Measurements from ENCODE around the gene KLLN. TPM values are rescaled to one million over a fixed set of nuclear protein-coding genes. Genes with fewer than 3 reads are reported as not detected.
"Not testable (repeated sequence)": the region's sequence is repeated elsewhere in the genome, so short reads cannot be mapped to it uniquely, and the experiment has no call there.

Gene KLLN
- total RNA-seq, 1 donor from 2014 or later = 0.98 TPM

- H3K4me3 Mint-ChIP-seq = no peak overlapping the region
- H3K4me1 Mint-ChIP-seq = peaks cover 5% of the 10 kb centered on the region
- H3K27ac Mint-ChIP-seq (ENCODE audit: unreplicated experiment) = no peak overlapping the region
- no peak for DNase-seq (ENCODE audit: low read depth, low spot score)
- H3K36me3 Mint-ChIP-seq (ENCODE audit: low read depth) = no peaks in the 10 kb centered on the region
- TF ChIP-seq, protein P1, sequence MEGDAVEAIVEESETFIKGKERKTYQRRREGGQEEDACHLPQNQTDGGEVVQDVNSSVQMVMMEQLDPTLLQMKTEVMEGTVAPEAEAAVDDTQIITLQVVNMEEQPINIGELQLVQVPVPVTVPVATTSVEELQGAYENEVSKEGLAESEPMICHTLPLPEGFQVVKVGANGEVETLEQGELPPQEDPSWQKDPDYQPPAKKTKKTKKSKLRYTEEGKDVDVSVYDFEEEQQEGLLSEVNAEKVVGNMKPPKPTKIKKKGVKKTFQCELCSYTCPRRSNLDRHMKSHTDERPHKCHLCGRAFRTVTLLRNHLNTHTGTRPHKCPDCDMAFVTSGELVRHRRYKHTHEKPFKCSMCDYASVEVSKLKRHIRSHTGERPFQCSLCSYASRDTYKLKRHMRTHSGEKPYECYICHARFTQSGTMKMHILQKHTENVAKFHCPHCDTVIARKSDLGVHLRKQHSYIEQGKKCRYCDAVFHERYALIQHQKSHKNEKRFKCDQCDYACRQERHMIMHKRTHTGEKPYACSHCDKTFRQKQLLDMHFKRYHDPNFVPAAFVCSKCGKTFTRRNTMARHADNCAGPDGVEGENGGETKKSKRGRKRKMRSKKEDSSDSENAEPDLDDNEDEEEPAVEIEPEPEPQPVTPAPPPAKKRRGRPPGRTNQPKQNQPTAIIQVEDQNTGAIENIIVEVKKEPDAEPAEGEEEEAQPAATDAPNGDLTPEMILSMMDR (conservative IDR thresholded peaks at IDR 0.05) = no peak
- peaks cover 5% of the 10 kb centered on the region for H3K9me3 Mint-ChIP-seq
- no peaks in the 10 kb centered on the region for H3K27me3 Mint-ChIP-seq (ENCODE audit: low read depth)
These were observed 22.1 kb downstream of the KLLN start for GRCh38 chr10:87841186-87841585.

DNA sequence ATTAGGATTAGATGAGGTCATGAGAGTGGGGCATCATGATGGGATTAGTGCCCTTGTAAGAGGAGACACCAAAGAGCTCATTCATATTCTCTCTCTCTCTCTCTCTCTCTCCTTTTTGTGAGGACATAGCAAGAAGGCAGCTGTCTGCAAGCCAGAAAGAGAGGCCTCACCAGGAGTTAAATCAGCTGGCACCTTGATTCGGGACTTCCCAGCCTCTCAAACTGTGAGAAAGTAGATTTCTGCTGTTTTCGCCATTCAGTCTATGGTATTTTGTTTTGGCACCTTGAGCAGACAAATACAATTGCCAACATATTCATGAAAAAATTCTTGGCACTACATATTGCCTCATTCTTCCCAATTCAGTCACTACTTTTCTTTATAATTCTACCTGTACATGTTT is 24.7 kb downstream of the KLLN start:
- Mint-ChIP-seq H3K4me3 (no peak overlapping the region), H3K36me3 (ENCODE audit: low read depth) (no peaks in the 10 kb centered on the region), H3K4me1 (peaks cover 5% of the 10 kb centered on the region), H3K27me3 (ENCODE audit: low read depth) (no peaks in the 10 kb centered on the region), H3K27ac (ENCODE audit: unreplicated experiment) (no peak overlapping the region), H3K9me3 (peaks cover 5% of the 10 kb centered on the region)
- TF ChIP-seq, protein P1 (conservative IDR thresholded peaks at IDR 0.05) = no peak
- no peak for DNase-seq (ENCODE audit: low read depth, low spot score)

DNA sequence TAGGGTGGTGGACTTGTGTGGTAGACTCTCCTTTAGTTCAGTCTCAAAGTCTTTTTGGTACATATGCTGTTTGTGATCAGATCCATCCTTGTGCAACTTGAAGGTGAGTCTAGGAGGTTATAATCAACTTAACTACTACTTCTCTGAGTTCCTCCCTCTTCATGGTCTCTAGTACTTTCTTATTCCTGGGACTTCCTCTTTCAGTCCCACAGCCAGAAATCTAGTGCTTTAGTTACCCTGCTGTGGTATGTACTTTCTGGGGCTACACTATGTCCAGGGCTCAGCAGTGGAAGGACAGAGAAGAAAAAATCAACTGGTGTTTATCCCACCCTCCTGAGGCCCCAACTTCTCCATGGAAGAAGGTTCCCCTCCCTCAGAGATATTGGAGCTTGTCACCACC is 25.9 kb downstream of the KLLN start:
- no peaks in the 10 kb centered on the region for H3K9me3 Mint-ChIP-seq
- TF ChIP-seq, protein P1 (conservative IDR thresholded peaks at IDR 0.05) = no peak

DNA sequence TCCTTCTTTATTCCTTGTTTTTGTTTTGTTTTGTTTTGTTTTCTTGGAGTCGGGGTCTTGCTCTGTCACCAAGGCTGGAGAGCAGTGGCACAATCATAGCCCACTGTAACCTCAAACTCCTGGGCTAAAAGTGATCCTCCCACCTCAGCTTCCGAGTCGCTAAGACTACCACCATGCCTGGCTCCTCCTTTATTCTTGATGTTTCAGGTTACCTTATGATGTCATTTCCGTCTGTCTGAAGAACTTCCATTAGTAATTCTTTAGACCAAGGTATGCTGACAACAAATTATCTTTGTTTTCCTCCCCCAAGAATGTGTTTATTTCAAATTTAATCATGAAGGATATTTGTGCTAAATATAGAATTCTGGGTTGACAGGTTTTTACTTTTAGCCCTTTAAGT is 27.2 kb downstream of the KLLN start:
- DNase-seq (ENCODE audit: low read depth, low spot score) = no peak

More for the DNA sequence above, 25.9 kb downstream of the KLLN start:
- H3K4me1 Mint-ChIP-seq = no peaks in the 10 kb centered on the region
- H3K36me3 Mint-ChIP-seq (ENCODE audit: low read depth) = no peaks in the 10 kb centered on the region
- DNase-seq (ENCODE audit: low read depth, low spot score) = no peak
- H3K4me3 Mint-ChIP-seq = no peak overlapping the region
- no peaks in the 10 kb centered on the region for H3K27me3 Mint-ChIP-seq (ENCODE audit: low read depth)
- no peak overlapping the region for H3K27ac Mint-ChIP-seq (ENCODE audit: unreplicated experiment)

GRCh38 chr10:87829986-87830729 is 33.2 kb downstream of the KLLN start:
- Mint-ChIP-seq H3K4me1 (no peaks in the 10 kb centered on the region), H3K4me3 (no peak overlapping the region), H3K27ac (ENCODE audit: unreplicated experiment) (no peak overlapping the region), H3K9me3 (peaks cover 2% of the 10 kb centered on the region), H3K36me3 (ENCODE audit: low read depth) (peaks cover 2% of the 10 kb centered on the region), H3K27me3 (ENCODE audit: low read depth) (no peaks in the 10 kb centered on the region)
- DNase-seq (ENCODE audit: low read depth, low spot score) = no peak
- TF ChIP-seq, protein P1 (conservative IDR thresholded peaks at IDR 0.05) = no peak

More for the DNA sequence above, 27.2 kb downstream of the KLLN start:
- TF ChIP-seq, protein P1 (conservative IDR thresholded peaks at IDR 0.05) = no peak
- Mint-ChIP-seq H3K9me3 (no peaks in the 10 kb centered on the region), H3K4me3 (no peak overlapping the region), H3K36me3 (ENCODE audit: low read depth) (no peaks in the 10 kb centered on the region), H3K27ac (ENCODE audit: unreplicated experiment) (no peak overlapping the region), H3K27me3 (ENCODE audit: low read depth) (no peaks in the 10 kb centered on the region), H3K4me1 (no peaks in the 10 kb centered on the region)

GRCh38 chr10:87829051-87829450 is 34.3 kb downstream of the KLLN start:
- not testable (repeated sequence) for DNase-seq (ENCODE audit: low read depth, low spot score); H3K4me3 Mint-ChIP-seq; H3K9me3 Mint-ChIP-seq; H3K4me1 Mint-ChIP-seq; H3K27ac Mint-ChIP-seq (ENCODE audit: unreplicated experiment); H3K27me3 Mint-ChIP-seq (ENCODE audit: low read depth); H3K36me3 Mint-ChIP-seq (ENCODE audit: low read depth)

All from neural crest cell (in vitro differentiated cells).